GM12878 (cell line): ENCODE measurements around the gene CUTC. TPM values are rescaled to one million over a fixed set of nuclear protein-coding genes. Genes with fewer than 3 reads are reported as not detected.

Experiments used
- ETV6 ChIP-seq, 2 experiments: fragments of 450-650 bp in 1 of 2; IDR thresholded peaks in 1 of 2; conservative IDR thresholded peaks in 1 of 2; 2 replicates each; pipeline ENCODE4 v1.6.1; 2014; ENCODE audit warnings: antibody characterized with exemption in 1 of 2, borderline replicate concordance in 1 of 2, low read depth in 1 of 2, mild to moderate bottlenecking in 1 of 2, moderate library complexity in 1 of 2
- EZH2 ChIP-seq: IDR thresholded peaks from 2 replicates; pipeline ENCODE4 v1.6.1; 2012; ENCODE audit warnings: low read depth, mild to moderate bottlenecking, control low read depth, inconsistent platforms, low read length, borderline replicate concordance; ENCODE audit not compliant: control insufficient read depth
- JUNB ChIP-seq: IDR thresholded peaks from 2 replicates; pipeline ENCODE4 v1.6.1; 2016; ENCODE audit warnings: antibody characterized with exemption, mild to moderate bottlenecking
- KDM1A ChIP-seq: fragments of 200-600 bp; sonication (generic); IDR thresholded peaks from 2 replicates; pipeline ENCODE4 v1.6.1; 2016; ENCODE audit warnings: borderline replicate concordance
- NFYA ChIP-seq: IDR thresholded peaks from 2 replicates; pipeline ENCODE4 v1.6.1; 2011; ENCODE audit warnings: low read depth, mild to moderate bottlenecking, low read length, improper control_type of control experiment, borderline replicate concordance
- PAX5 ChIP-seq: IDR thresholded peaks from 2 replicates; pipeline ENCODE4 v1.6.1; 2011; ENCODE audit warnings: low read depth, low read length, borderline replicate concordance
- PML ChIP-seq: IDR thresholded peaks from 2 replicates; pipeline ENCODE4 v1.6.1; 2012; ENCODE audit warnings: low read length, inconsistent platforms
- RCOR1 ChIP-seq: conservative IDR thresholded peaks from 2 replicates; pipeline ENCODE4 v1.6.1; 2012; ENCODE audit warnings: low read depth, low read length, improper control_type of control experiment
- SMC3 ChIP-seq: IDR thresholded peaks from 2 replicates; pipeline ENCODE4 v1.6.1; 2011; ENCODE audit warnings: low read length, improper control_type of control experiment, borderline replicate concordance
- SP1 ChIP-seq: IDR thresholded peaks from one replicate; pipeline ENCODE4 v1.6.1; 2011; ENCODE audit warnings: low read depth, low read length
- SUZ12 ChIP-seq: fragments of 200-600 bp; sonication (generic); IDR thresholded peaks from one replicate; pipeline ENCODE4 v1.6.1; 2018; ENCODE audit warnings: antibody characterized with exemption, mild to moderate bottlenecking; ENCODE audit not compliant: unreplicated experiment
- TARDBP ChIP-seq: IDR thresholded peaks from 2 replicates; pipeline ENCODE4 v1.6.1; 2016; ENCODE audit warnings: borderline replicate concordance
- TCF12 ChIP-seq: IDR thresholded peaks from 2 replicates; pipeline ENCODE4 v1.6.1; 2011; ENCODE audit warnings: low read depth, mild to moderate bottlenecking, low read length
- ZNF207 ChIP-seq: fragments of 450-650 bp; IDR thresholded peaks from 2 replicates; pipeline ENCODE4 v1.6.1; 2014; ENCODE audit warnings: antibody characterized with exemption, mild to moderate bottlenecking, borderline replicate concordance
- polyA plus RNA-seq, 11 experiments: library from polyadenylated mRNA; depleted of rRNA in 4 of 11; unstranded in 6 of 11; stranded (reverse) in 5 of 11; fragments of >200 nt; fragmentation: Nextera tagmentation in 4 of 11; fragmentation: Illumina TruSeq in 1 of 11; extraction: Ambion mirVana in 4 of 11; extraction: Trizol in 1 of 11; gene quantifications; 1 replicate in 1 of 11; 2 replicates in 10 of 11; pipeline versions ENCODE4 v1.2.1 to v1.2.3, GENCODE V29; 2011 to 2016; ENCODE audit warnings: inconsistent platforms in 2 of 11, missing spikeins in 2 of 11, low read depth in 1 of 11
- total RNA-seq, 4 experiments: library from RNA; depleted of rRNA in 3 of 4; stranded (reverse); fragments of >200 nt in 3 of 4; fragmentation: Illumina TruSeq in 1 of 4; extraction: Trizol in 1 of 4; gene quantifications; 2 replicates each; pipeline versions ENCODE4 v1.2.1 to v1.2.3, GENCODE V29; 2013 to 2021
- TF ChIP-seq, protein P1 (sequence below): IDR thresholded peaks from 2 replicates; pipeline ENCODE4 v1.6.1; 2012; ENCODE audit warnings: low read length, inconsistent platforms
- TF ChIP-seq, protein P2 (sequence below): IDR thresholded peaks from 2 replicates; pipeline ENCODE4 v1.6.1; 2011; ENCODE audit warnings: low read depth, mild to moderate bottlenecking, low read length, moderate library complexity, borderline replicate concordance; ENCODE audit errors: extremely low read depth
- TF ChIP-seq, protein P3 (sequence below): IDR thresholded peaks from 2 replicates; pipeline ENCODE4 v1.6.1; 2012; ENCODE audit warnings: low read depth, low read length, improper control_type of control experiment
- TF ChIP-seq, protein P4 (sequence below): fragments of 450-650 bp; IDR thresholded peaks from 2 replicates; pipeline ENCODE4 v1.6.1; 2016; ENCODE audit warnings: mild to moderate bottlenecking
- TF ChIP-seq, protein P5 (sequence below): IDR thresholded peaks from 2 replicates; pipeline ENCODE4 v1.6.1; 2012; ENCODE audit warnings: low read depth, low read length, improper control_type of control experiment
- TF ChIP-seq, protein P6 (sequence below): IDR thresholded peaks from 2 replicates; pipeline ENCODE4 v1.6.1; 2011; ENCODE audit warnings: borderline replicate concordance, low read depth, mild to moderate bottlenecking, moderate library complexity, low read length; ENCODE audit not compliant: insufficient read depth, poor library complexity, severe bottlenecking
- TF ChIP-seq, protein P7 (sequence below): fragments of 450-650 bp; IDR thresholded peaks from 2 replicates; pipeline ENCODE4 v1.6.1; 2017; ENCODE audit warnings: mild to moderate bottlenecking, low read depth, inconsistent platforms; ENCODE audit not compliant: poor library complexity, severe bottlenecking

Gene CUTC
- total and polyA plus RNA-seq, 10 of the 15 experiments (the other 5 are each of a cell fraction or from before 2014, with no cell fraction given) = 23.8 to 71.7 (median 40.8) TPM

DNA sequence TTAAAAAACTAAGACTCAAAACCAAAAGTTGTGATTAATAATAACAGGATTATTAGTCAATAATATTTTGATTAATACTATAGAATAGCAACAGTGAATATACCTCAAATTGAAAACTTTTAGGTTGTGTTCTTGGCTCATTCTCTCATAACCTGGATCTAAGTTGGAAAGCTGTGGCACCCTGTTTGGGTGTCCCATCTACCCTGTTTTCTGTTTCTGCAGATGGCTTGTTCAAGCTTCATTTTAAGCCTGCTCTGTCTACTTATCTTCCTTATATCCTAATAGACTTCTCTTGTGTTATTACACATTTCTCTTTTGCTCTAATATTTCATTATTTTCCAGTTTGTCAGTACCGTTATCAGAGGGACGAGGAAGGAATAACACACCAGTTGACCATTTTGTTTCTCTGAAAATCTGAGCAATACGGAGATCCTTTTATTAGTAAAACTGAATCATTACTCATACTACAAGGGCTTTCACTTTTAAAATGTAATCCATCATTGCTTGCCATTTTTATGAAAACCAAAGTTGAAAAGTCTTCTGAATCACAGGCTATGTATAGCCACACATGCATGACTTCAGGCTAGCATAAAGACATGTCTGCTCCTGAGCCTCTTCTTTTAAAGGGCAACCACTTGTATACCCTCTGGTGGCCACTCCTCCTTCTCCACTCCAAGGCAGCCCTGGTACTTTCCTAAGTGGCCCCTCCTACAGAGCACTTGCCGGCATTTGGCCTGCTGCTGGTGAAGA lies 22.4 kb upstream of the CUTC start (continued):
- TF ChIP-seq, protein P1, sequence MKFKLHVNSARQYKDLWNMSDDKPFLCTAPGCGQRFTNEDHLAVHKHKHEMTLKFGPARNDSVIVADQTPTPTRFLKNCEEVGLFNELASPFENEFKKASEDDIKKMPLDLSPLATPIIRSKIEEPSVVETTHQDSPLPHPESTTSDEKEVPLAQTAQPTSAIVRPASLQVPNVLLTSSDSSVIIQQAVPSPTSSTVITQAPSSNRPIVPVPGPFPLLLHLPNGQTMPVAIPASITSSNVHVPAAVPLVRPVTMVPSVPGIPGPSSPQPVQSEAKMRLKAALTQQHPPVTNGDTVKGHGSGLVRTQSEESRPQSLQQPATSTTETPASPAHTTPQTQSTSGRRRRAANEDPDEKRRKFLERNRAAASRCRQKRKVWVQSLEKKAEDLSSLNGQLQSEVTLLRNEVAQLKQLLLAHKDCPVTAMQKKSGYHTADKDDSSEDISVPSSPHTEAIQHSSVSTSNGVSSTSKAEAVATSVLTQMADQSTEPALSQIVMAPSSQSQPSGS = peak; percentile 89
- TF ChIP-seq, protein P2, sequence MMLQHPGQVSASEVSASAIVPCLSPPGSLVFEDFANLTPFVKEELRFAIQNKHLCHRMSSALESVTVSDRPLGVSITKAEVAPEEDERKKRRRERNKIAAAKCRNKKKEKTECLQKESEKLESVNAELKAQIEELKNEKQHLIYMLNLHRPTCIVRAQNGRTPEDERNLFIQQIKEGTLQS = no peak
- TF ChIP-seq, protein P3, sequence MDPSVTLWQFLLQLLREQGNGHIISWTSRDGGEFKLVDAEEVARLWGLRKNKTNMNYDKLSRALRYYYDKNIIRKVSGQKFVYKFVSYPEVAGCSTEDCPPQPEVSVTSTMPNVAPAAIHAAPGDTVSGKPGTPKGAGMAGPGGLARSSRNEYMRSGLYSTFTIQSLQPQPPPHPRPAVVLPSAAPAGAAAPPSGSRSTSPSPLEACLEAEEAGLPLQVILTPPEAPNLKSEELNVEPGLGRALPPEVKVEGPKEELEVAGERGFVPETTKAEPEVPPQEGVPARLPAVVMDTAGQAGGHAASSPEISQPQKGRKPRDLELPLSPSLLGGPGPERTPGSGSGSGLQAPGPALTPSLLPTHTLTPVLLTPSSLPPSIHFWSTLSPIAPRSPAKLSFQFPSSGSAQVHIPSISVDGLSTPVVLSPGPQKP = no peak
- no peak for TF ChIP-seq EZH2
- TF ChIP-seq NFYA = no peak
- no peak for TF ChIP-seq SUZ12
- TF ChIP-seq SMC3 = 0 out of 2 replicates have a peak, but pooled peaks have one; percentile 8
- TF ChIP-seq, protein P4, sequence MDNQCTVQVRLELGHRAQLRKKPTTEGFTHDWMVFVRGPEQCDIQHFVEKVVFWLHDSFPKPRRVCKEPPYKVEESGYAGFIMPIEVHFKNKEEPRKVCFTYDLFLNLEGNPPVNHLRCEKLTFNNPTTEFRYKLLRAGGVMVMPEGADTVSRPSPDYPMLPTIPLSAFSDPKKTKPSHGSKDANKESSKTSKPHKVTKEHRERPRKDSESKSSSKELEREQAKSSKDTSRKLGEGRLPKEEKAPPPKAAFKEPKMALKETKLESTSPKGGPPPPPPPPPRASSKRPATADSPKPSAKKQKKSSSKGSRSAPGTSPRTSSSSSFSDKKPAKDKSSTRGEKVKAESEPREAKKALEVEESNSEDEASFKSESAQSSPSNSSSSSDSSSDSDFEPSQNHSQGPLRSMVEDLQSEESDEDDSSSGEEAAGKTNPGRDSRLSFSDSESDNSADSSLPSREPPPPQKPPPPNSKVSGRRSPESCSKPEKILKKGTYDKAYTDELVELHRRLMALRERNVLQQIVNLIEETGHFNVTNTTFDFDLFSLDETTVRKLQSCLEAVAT = no peak
- TF ChIP-seq PML = peak; percentile 57; the same call in 1 of the 2 replicates
- TF ChIP-seq JUNB = peak; percentile 99
- no peak for TF ChIP-seq TARDBP
- no peak for TF ChIP-seq RCOR1
- TF ChIP-seq ZNF207 = no peak
- TF ChIP-seq KDM1A = no peak
- peak in 1 of 2 experiments; percentile 49; a peak in 1 of 4 replicates for TF ChIP-seq ETV6 (conservative IDR thresholded peaks at IDR 0.05 in 1 of 2, IDR thresholded peaks at IDR 0.05 in 1 of 2; ENCODE audit: borderline replicate concordance in 1 of 2, low read depth in 1 of 2)
- TF ChIP-seq TCF12 = no peak
- no peak for TF ChIP-seq SP1
- TF ChIP-seq, protein P5, sequence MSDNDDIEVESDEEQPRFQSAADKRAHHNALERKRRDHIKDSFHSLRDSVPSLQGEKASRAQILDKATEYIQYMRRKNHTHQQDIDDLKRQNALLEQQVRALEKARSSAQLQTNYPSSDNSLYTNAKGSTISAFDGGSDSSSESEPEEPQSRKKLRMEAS = no peak
- TF ChIP-seq, protein P6, sequence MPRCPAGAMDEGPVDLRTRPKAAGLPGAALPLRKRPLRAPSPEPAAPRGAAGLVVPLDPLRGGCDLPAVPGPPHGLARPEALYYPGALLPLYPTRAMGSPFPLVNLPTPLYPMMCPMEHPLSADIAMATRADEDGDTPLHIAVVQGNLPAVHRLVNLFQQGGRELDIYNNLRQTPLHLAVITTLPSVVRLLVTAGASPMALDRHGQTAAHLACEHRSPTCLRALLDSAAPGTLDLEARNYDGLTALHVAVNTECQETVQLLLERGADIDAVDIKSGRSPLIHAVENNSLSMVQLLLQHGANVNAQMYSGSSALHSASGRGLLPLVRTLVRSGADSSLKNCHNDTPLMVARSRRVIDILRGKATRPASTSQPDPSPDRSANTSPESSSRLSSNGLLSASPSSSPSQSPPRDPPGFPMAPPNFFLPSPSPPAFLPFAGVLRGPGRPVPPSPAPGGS = peak; percentile 43
- TF ChIP-seq PAX5 = no peak
- TF ChIP-seq, protein P7, sequence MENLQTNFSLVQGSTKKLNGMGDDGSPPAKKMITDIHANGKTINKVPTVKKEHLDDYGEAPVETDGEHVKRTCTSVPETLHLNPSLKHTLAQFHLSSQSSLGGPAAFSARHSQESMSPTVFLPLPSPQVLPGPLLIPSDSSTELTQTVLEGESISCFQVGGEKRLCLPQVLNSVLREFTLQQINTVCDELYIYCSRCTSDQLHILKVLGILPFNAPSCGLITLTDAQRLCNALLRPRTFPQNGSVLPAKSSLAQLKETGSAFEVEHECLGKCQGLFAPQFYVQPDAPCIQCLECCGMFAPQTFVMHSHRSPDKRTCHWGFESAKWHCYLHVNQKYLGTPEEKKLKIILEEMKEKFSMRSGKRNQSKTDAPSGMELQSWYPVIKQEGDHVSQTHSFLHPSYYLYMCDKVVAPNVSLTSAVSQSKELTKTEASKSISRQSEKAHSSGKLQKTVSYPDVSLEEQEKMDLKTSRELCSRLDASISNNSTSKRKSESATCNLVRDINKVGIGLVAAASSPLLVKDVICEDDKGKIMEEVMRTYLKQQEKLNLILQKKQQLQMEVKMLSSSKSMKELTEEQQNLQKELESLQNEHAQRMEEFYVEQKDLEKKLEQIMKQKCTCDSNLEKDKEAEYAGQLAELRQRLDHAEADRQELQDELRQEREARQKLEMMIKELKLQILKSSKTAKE = peak; percentile 58
